ENCODE results near the gene CHPF2.

DNA sequence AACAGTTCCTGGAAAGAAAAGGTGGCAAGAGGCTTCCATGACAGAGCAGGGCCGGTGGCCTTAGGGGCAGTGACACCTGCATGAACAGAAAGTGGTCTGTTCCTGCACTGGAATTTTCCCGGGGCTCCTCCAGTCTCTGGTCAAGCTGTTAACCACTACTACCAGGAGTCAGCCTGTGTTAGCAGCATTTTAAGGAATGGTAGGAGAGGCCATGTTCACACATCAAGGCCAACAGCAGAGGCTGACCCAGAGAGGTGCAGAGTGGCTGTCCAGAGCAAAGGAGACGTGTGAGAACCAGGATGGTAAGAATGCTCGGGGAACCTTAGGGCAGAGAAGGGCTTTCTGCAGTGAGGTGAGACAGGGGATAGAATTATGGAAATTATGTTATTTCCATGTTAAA lies 30.5 kb upstream of the CHPF2 start:
- no peak for TF ChIP-seq EZH2 (IDR thresholded peaks at IDR 0.05; ENCODE audit: insufficient read depth, low read length)
- TF ChIP-seq, protein P1, sequence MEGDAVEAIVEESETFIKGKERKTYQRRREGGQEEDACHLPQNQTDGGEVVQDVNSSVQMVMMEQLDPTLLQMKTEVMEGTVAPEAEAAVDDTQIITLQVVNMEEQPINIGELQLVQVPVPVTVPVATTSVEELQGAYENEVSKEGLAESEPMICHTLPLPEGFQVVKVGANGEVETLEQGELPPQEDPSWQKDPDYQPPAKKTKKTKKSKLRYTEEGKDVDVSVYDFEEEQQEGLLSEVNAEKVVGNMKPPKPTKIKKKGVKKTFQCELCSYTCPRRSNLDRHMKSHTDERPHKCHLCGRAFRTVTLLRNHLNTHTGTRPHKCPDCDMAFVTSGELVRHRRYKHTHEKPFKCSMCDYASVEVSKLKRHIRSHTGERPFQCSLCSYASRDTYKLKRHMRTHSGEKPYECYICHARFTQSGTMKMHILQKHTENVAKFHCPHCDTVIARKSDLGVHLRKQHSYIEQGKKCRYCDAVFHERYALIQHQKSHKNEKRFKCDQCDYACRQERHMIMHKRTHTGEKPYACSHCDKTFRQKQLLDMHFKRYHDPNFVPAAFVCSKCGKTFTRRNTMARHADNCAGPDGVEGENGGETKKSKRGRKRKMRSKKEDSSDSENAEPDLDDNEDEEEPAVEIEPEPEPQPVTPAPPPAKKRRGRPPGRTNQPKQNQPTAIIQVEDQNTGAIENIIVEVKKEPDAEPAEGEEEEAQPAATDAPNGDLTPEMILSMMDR (IDR thresholded peaks at IDR 0.05; ENCODE audit: insufficient read depth, low read depth, low read length) = no peak
